ENCODE measurements around the gene APBA2.

APBA2 gene

GRCh38 chr15:29094711-29095110 is 208.9 kb downstream of the APBA2 start:
- DNase-seq: no peak
- Histone ChIP-seq H3K9ac (ENCODE audit: low read length) (no peak overlapping the region), H3K79me2 (ENCODE audit: low read length) (no peaks in the 10 kb centered on the region), H3K36me3 (replicated peaks; ENCODE audit: insufficient read depth, low read length) (no peaks in the 10 kb centered on the region), H3K4me3 (ENCODE audit: low read length) (no peak overlapping the region), H3K27ac (ENCODE audit: low read length) (no peak overlapping the region), H3K4me1 (ENCODE audit: low read length) (no peaks in the 10 kb centered on the region), H3K4me2 (ENCODE audit: low read depth, low read length) (no peak overlapping the region), H4K20me1 (ENCODE audit: insufficient read depth, low read length) (no peaks in the 10 kb centered on the region), H3K9me3 (replicated peaks; ENCODE audit: insufficient read depth, low read length) (no peaks in the 10 kb centered on the region), H3F3A (ENCODE audit: insufficient read depth, low read length) (no peaks in the 10 kb centered on the region), H3K9me2 (replicated peaks; ENCODE audit: insufficient read depth, low read length) (no peaks in the 10 kb centered on the region), H3K27me3 (replicated peaks; ENCODE audit: insufficient read depth, low read length) (no peaks in the 10 kb centered on the region), H2AFZ (ENCODE audit: low read length) (no peak overlapping the region)
- TF ChIP-seq EZH2phosphoT487 (IDR thresholded peaks at IDR 0.05; ENCODE audit: low read length) (no peak), EZH2 (optimal IDR thresholded peaks at IDR 0.05; ENCODE audit: low read depth, low read length) (no peak)
- TF ChIP-seq, protein P1, sequence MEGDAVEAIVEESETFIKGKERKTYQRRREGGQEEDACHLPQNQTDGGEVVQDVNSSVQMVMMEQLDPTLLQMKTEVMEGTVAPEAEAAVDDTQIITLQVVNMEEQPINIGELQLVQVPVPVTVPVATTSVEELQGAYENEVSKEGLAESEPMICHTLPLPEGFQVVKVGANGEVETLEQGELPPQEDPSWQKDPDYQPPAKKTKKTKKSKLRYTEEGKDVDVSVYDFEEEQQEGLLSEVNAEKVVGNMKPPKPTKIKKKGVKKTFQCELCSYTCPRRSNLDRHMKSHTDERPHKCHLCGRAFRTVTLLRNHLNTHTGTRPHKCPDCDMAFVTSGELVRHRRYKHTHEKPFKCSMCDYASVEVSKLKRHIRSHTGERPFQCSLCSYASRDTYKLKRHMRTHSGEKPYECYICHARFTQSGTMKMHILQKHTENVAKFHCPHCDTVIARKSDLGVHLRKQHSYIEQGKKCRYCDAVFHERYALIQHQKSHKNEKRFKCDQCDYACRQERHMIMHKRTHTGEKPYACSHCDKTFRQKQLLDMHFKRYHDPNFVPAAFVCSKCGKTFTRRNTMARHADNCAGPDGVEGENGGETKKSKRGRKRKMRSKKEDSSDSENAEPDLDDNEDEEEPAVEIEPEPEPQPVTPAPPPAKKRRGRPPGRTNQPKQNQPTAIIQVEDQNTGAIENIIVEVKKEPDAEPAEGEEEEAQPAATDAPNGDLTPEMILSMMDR (IDR thresholded peaks at IDR 0.05; ENCODE audit: low read length): no peak

DNA sequence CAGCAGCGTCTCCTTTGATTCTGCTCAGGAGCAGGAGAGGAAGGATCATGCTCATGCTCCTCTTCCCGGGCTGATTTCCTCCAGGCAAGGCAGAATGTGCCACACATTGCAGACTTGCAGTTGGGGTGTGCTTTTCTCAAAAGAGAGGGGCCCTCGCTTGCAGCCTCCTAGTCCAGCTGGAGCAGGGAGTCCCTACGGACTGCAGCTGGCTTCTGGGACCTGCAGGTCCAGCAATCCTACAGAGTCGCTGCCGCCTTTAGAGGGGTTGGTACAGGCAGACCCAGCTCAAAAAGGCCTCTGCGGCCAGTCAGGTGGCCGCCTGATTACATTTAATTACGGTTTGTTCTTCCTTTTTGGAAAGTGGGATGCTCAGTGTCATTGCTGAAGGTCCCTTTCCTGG is 210.0 kb downstream of the APBA2 start:
- Histone ChIP-seq H2AFZ (ENCODE audit: low read length) (no peak overlapping the region), H3K4me3 (ENCODE audit: low read length) (no peak overlapping the region), H3K9me3 (replicated peaks; ENCODE audit: insufficient read depth, low read length) (no peaks in the 10 kb centered on the region), H3K9ac (ENCODE audit: low read length) (no peak overlapping the region), H3K27me3 (replicated peaks; ENCODE audit: insufficient read depth, low read length) (no peaks in the 10 kb centered on the region), H3K4me2 (ENCODE audit: low read depth, low read length) (no peak overlapping the region), H3K9me2 (replicated peaks; ENCODE audit: insufficient read depth, low read length) (no peaks in the 10 kb centered on the region), H3K27ac (ENCODE audit: low read length) (no peak overlapping the region), H3K36me3 (replicated peaks; ENCODE audit: insufficient read depth, low read length) (no peaks in the 10 kb centered on the region), H4K20me1 (ENCODE audit: insufficient read depth, low read length) (no peaks in the 10 kb centered on the region), H3K4me1 (ENCODE audit: low read length) (no peaks in the 10 kb centered on the region), H3F3A (ENCODE audit: insufficient read depth, low read length) (no peaks in the 10 kb centered on the region), H3K79me2 (ENCODE audit: low read length) (no peaks in the 10 kb centered on the region)
- DNase-seq: no peak
- TF ChIP-seq EZH2phosphoT487 (IDR thresholded peaks at IDR 0.05; ENCODE audit: low read length): no peak

DNA sequence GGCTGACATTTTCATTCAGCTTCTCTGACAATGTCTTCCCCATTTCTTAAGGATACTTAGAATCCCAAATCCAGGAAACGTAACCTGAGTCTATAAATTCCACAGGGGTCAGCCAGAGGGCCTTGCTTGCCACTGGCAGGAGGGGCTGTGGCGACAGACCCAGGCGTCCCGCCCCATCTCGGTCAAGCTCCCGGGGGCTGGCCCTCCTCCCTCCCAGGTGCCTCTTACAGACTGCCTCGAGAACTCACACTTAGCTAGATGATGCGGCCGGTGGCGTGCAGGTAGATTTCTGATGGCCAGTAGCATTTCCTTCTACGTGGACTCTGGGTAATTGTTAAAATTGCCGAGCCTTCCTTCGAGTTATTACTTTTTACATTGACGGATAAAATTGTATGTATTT is 211.4 kb downstream of the APBA2 start:
- Histone ChIP-seq H3K4me3 (ENCODE audit: low read length) (no peak overlapping the region), H3K36me3 (replicated peaks; ENCODE audit: insufficient read depth, low read length) (no peaks in the 10 kb centered on the region), H3K4me1 (ENCODE audit: low read length) (no peaks in the 10 kb centered on the region), H3K27ac (ENCODE audit: low read length) (no peak overlapping the region), H3K27me3 (replicated peaks; ENCODE audit: insufficient read depth, low read length) (no peaks in the 10 kb centered on the region), H3K4me2 (ENCODE audit: low read depth, low read length) (no peak overlapping the region), H4K20me1 (ENCODE audit: insufficient read depth, low read length) (no peaks in the 10 kb centered on the region), H3K9me2 (replicated peaks; ENCODE audit: insufficient read depth, low read length) (no peaks in the 10 kb centered on the region), H2AFZ (ENCODE audit: low read length) (no peak overlapping the region), H3F3A (ENCODE audit: insufficient read depth, low read length) (no peaks in the 10 kb centered on the region), H3K9me3 (replicated peaks; ENCODE audit: insufficient read depth, low read length) (no peaks in the 10 kb centered on the region), H3K79me2 (ENCODE audit: low read length) (no peaks in the 10 kb centered on the region), H3K9ac (ENCODE audit: low read length) (no peak overlapping the region)
- TF ChIP-seq, protein P1 (IDR thresholded peaks at IDR 0.05; ENCODE audit: low read length): no peak
- TF ChIP-seq EZH2phosphoT487 (IDR thresholded peaks at IDR 0.05; ENCODE audit: low read length): no peak
- DNase-seq: no peak

DNA sequence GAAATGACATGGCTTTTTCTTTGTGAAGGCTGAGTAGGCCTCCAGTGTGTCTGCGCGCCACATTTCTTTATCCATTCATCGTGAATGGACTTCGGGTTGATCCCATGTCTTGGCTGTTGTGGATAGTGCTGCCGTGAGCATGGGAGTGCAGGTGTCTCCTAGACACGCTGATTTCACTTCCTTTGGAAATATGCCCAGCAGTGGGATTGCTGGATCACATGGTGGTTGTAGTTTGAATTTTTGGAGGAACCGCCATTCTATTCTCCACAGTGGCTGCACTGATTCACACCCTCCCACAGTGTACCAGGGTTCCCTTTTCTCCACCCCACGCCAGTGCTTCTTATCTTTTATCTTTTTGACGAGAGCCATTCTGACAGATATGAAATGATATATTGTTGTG is 212.2 kb downstream of the APBA2 start:
- no peaks in the 10 kb centered on the region for H3K79me2 ChIP-seq (ENCODE audit: low read length)
- no peaks in the 10 kb centered on the region for H4K20me1 ChIP-seq (ENCODE audit: insufficient read depth, low read length)
- H3K9me2 ChIP-seq (replicated peaks; ENCODE audit: insufficient read depth, low read length): no peaks in the 10 kb centered on the region
- no peaks in the 10 kb centered on the region for H3K9me3 ChIP-seq (replicated peaks; ENCODE audit: insufficient read depth, low read length)
- no peak overlapping the region for H2AFZ ChIP-seq (ENCODE audit: low read length)
- no peaks in the 10 kb centered on the region for H3K36me3 ChIP-seq (replicated peaks; ENCODE audit: insufficient read depth, low read length)
- no peak overlapping the region for H3K9ac ChIP-seq (ENCODE audit: low read length)
- no peaks in the 10 kb centered on the region for H3K4me1 ChIP-seq (ENCODE audit: low read length)
- H3F3A ChIP-seq (ENCODE audit: insufficient read depth, low read length): no peaks in the 10 kb centered on the region
- no peak overlapping the region for H3K4me3 ChIP-seq (ENCODE audit: low read length)
- no peak for DNase-seq
- no peak overlapping the region for H3K4me2 ChIP-seq (ENCODE audit: low read depth, low read length)
- TF ChIP-seq EZH2phosphoT487 (IDR thresholded peaks at IDR 0.05; ENCODE audit: low read length): no peak
- TF ChIP-seq, protein P1 (IDR thresholded peaks at IDR 0.05; ENCODE audit: low read length): no peak
- no peak for TF ChIP-seq EZH2 (optimal IDR thresholded peaks at IDR 0.05; ENCODE audit: low read depth, low read length)
- H3K27ac ChIP-seq (ENCODE audit: low read length): no peak overlapping the region
- H3K27me3 ChIP-seq (replicated peaks; ENCODE audit: insufficient read depth, low read length): no peaks in the 10 kb centered on the region

All from MM.1S (cell line).